NCI-H69 (cell line): Measurements from ENCODE around the gene COX5A.

Experiments used
- DNase-seq: peaks from one replicate; lab custom pipeline; 2025; lab: John Stamatoyannopoulos, UW

COX5A gene

GRCh38 chr15:74870436-74871215 lies 67.2 kb downstream of the COX5A start:
- no peak for DNase-seq
